Ascending aorta (tissue), 2 donors: ENCODE results near the gene MAU2. TPM values are rescaled to one million over a fixed set of nuclear protein-coding genes. Genes with fewer than 3 reads are reported as not detected.
"Not testable (repeated sequence)": the region's sequence is repeated elsewhere in the genome, so short reads cannot be mapped to it uniquely, and the experiment has no call there.

Source experiments
- DNase-seq, 2 donors: peaks; one replicate each; pipeline ENCODE4 v3.0.0-alpha.2; 2019; ENCODE audit warnings: low spot score in 2 of 2
- H3K27ac ChIP-seq, 2 donors: fragments of 200-600 bp; sonication (generic); one replicate each; pipeline ENCODE4 v1.5.1; 2016 to 2017; ENCODE audit warnings: mild to moderate bottlenecking in 1 of 2
- H3K27me3 ChIP-seq: fragments of 200-600 bp; sonication (generic); one replicate; pipeline ENCODE4 v1.5.1; 2017
- H3K36me3 ChIP-seq, 2 donors: fragments of 200-600 bp; sonication (generic); one replicate each; pipeline ENCODE4 v1.5.1; 2016
- H3K4me1 ChIP-seq, 2 donors: fragments of 200-600 bp; sonication (generic); one replicate each; pipeline ENCODE4 v1.5.1; 2016 to 2017; ENCODE audit warnings: mild to moderate bottlenecking in 1 of 2
- H3K4me3 ChIP-seq, 2 donors: fragments of 200-600 bp; sonication (generic); one replicate each; pipeline ENCODE4 v1.5.1; 2016 to 2017; ENCODE audit warnings: mild to moderate bottlenecking in 1 of 2
- H3K9me3 ChIP-seq, 2 donors: fragments of 200-600 bp; sonication (generic); one replicate each; pipeline ENCODE4 v1.5.1; 2016
- intact Hi-C: fragments of 100-400 bp; cut with DNase I; formaldehyde crosslinking; loops from one replicate; pipeline ENCODE4 v1.15.1; 2023
- total RNA-seq: library from RNA; depleted of rRNA; stranded (reverse); fragments of >200 nt; gene quantifications from one replicate; pipeline ENCODE4 v1.1.0, GENCODE V29; 2016
- TF ChIP-seq, protein P1 (sequence below), 3 experiments: fragments of 200-600 bp in 2 of 3; fragments of 450-650 bp in 1 of 3; sonication (generic) in 2 of 3; IDR thresholded peaks; one replicate each; pipeline ENCODE4 v1.5.1; 2016 to 2019; ENCODE audit warnings: antibody characterized with exemption in 3 of 3, mild to moderate bottlenecking in 1 of 3, moderate library complexity in 1 of 3

The MAU2 gene
- total RNA-seq, 1 donor from 2014 or later, result 41.2 TPM

DNA sequence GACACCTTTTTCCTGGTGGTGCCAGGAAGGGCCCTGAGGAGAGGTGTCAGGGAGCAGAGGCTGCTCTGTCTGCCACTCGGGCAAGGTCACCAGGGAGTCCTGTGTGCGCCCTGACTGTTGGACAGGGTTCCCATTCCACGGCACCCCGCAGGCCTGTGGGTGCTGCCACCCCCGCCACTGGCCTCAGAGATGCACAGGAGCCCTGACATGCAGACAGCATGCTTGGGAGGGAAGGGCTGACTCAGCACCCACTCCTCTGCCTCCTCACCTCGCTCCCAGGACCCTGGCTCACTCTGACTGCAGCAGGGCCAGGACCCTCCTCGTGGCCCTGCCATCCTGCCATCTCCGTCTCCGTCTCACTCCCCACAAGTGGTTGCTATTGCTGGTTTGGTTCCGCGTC is 25.3 kb downstream of the MAU2 start:
- no peak overlapping the region for H3K4me3 ChIP-seq
- intact Hi-C loops, result no loop called here
- H3K27ac ChIP-seq, result no peak overlapping the region
- H3K36me3 ChIP-seq, result peaks cover 88 to 97% of the 10 kb centered on the region in 2 donors
- no peaks in the 10 kb centered on the region for H3K9me3 ChIP-seq
- DNase-seq, result no peak
- H3K4me1 ChIP-seq, result no peaks in the 10 kb centered on the region
- TF ChIP-seq, protein P1, sequence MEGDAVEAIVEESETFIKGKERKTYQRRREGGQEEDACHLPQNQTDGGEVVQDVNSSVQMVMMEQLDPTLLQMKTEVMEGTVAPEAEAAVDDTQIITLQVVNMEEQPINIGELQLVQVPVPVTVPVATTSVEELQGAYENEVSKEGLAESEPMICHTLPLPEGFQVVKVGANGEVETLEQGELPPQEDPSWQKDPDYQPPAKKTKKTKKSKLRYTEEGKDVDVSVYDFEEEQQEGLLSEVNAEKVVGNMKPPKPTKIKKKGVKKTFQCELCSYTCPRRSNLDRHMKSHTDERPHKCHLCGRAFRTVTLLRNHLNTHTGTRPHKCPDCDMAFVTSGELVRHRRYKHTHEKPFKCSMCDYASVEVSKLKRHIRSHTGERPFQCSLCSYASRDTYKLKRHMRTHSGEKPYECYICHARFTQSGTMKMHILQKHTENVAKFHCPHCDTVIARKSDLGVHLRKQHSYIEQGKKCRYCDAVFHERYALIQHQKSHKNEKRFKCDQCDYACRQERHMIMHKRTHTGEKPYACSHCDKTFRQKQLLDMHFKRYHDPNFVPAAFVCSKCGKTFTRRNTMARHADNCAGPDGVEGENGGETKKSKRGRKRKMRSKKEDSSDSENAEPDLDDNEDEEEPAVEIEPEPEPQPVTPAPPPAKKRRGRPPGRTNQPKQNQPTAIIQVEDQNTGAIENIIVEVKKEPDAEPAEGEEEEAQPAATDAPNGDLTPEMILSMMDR (IDR thresholded peaks at IDR 0.05), result no peak
- H3K27me3 ChIP-seq, result no peaks in the 10 kb centered on the region

DNA sequence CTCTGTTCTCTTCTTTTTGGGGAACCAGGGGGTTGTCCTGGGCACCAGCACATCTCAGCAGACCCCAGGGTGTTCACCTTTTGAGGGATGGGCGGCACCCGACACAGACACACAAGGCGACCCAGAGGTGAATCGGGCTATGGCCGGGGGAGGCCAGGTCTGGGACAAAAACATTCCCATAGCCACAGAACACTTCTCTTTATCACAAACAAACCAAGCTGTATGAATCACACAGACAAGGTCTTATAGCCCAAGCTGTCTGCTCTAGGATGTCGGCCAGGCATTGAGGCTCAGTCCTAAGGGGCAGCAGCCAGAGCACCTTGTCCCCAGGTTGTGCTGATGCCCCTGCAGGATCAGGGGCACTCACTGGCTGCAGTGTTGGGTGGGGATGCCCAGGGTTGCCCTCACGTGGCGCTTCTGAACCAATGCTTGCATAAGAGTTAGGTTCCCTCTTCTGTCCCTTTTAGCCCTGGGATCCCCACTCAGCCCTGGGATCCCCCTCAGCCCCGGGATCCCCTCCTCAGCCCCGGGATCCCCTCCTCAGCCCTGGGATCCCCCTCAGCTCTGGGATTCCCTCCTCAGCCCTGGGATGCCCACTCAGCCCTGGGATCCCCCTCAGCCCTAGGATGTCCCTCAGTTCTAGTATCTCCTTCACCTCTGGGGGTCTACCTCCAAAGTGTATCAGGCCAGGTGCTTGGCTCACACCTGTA is 26.9 kb downstream of the MAU2 start:
- TF ChIP-seq, protein P1 (IDR thresholded peaks at IDR 0.05), result no peak
- intact Hi-C loops, result no loop called here
- no peak overlapping the region for H3K27ac ChIP-seq
- H3K4me3 ChIP-seq, result no peak overlapping the region
- H3K9me3 ChIP-seq, result no peaks in the 10 kb centered on the region
- DNase-seq, result no peak
- H3K4me1 ChIP-seq, result no peaks in the 10 kb centered on the region
- no peaks in the 10 kb centered on the region for H3K27me3 ChIP-seq
- H3K36me3 ChIP-seq, result peaks cover 92 to 95% of the 10 kb centered on the region in 2 donors

DNA sequence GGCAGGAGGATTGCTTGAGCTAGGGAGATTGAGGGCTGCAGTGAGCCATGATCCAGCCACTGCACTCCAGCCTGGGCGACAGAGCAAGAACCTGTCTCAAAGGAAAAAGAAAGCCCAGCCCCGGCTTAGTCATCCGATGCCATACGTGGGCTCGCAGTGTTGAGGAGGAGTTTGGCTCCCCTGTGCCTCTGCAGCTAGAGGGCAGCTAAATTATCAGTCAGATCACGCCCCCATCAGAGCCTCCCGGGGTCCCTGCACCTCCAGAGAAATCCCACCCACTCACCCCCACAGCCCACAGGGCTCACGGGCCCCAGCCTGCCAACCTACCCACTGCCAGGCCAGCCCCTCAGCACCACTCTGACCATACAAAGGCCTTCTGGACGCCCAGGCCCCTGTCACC is 27.6 kb downstream of the MAU2 start:
- H3K4me1 ChIP-seq, result no peaks in the 10 kb centered on the region
- TF ChIP-seq, protein P1 (IDR thresholded peaks at IDR 0.05), result no peak
- H3K9me3 ChIP-seq, result no peaks in the 10 kb centered on the region
- peaks cover 93 to 95% of the 10 kb centered on the region in 2 donors for H3K36me3 ChIP-seq
- DNase-seq, result no peak
- no peaks in the 10 kb centered on the region for H3K27me3 ChIP-seq
- intact Hi-C loops, result no loop called here
- H3K27ac ChIP-seq, result no peak overlapping the region
- H3K4me3 ChIP-seq, result no peak overlapping the region

DNA sequence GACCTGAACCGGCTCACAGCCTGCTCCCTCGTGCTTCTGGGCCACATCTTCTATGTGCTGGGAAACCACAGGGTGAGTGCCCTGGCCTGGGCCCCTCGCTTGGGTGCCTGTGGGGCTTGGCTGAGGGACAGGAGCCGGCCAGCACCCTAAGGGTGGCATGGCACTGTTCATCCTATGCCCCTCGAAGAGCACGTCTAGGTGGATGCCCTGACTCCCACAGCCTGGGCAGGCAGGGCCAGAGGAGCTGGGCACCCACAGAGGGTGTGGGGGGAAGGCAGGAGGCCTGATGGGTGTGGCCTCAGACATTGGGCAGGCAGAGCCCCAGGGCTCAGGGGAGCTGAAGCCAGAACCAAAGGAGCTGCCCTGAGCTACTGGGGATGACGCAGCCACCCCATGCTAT is 28.7 kb downstream of the MAU2 start:
- H3K27me3 ChIP-seq, result no peaks in the 10 kb centered on the region
- TF ChIP-seq, protein P1 (IDR thresholded peaks at IDR 0.05), result no peak
- no peak overlapping the region for H3K27ac ChIP-seq
- intact Hi-C loops, result no loop called here
- H3K4me3 ChIP-seq, result no peak overlapping the region
- DNase-seq, result no peak
- no peaks in the 10 kb centered on the region for H3K9me3 ChIP-seq
- peaks cover 93 to 96% of the 10 kb centered on the region in 2 donors for H3K36me3 ChIP-seq
- H3K4me1 ChIP-seq, result no peaks in the 10 kb centered on the region

- H3K4me1 ChIP-seq, H3K9me3 ChIP-seq, H3K27ac ChIP-seq, H3K4me3 ChIP-seq, intact Hi-C loops, H3K27me3 ChIP-seq, DNase-seq: not testable (repeated sequence)
- peaks cover 94 to 96% of the 10 kb centered on the region in 2 donors for H3K36me3 ChIP-seq
These were observed 30.1 kb downstream of the MAU2 start for GRCh38 chr19:19350756-19351155.

- no peak overlapping the region for H3K27ac ChIP-seq
- peaks cover 85 to 95% of the 10 kb centered on the region in 2 donors for H3K36me3 ChIP-seq
- intact Hi-C loops, result no loop called here
- no peaks in the 10 kb centered on the region for H3K4me1 ChIP-seq
- no peak overlapping the region for H3K4me3 ChIP-seq
- H3K9me3 ChIP-seq, result no peaks in the 10 kb centered on the region
- TF ChIP-seq, protein P1 (IDR thresholded peaks at IDR 0.05), result no peak
- no peak for DNase-seq
- no peaks in the 10 kb centered on the region for H3K27me3 ChIP-seq
These were observed 32.2 kb downstream of the MAU2 start for GRCh38 chr19:19352823-19353222.
